NCI-H146 treated with DMSO at 0.1 percent for 48 hours (cell line): ENCODE measurements around the gene ZFPL1.

Experiments
- DNase-seq: peaks from one replicate; lab custom pipeline; 2025; ENCODE audit not compliant: unreplicated experiment; lab: John Stamatoyannopoulos, UW

The ZFPL1 gene

DNA sequence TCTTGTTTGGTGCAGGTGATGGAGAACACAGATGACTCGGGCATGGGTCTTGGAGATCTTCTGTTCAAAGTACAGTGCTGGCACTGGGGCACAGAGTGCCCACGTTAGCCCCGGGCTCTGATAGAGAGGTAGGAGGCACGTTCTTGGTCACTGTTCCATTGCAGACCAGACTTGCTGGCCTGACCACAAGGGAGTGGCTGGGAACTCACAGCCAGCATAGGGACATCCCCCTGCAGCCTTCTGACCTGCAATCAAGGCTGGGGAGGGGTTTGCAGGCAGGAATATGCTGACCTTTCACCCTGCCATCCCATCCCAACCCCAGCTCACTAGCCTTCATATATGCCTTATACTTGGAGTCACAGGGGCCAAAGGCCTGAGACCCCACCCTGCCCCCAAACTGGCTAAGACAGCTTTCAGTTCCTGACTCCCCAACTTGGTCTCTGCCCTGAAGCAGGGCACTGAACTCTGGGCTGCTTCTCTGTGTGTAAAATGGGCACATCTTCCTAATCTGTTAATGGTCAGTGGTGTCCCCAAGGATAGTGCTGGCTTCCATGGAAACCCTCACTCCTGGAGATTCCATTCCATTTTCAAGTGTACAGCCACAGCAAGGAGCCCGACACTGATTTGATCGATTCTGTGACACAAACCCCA is 42.7 kb downstream of the ZFPL1 start:
- DNase-seq, result no peak

DNA sequence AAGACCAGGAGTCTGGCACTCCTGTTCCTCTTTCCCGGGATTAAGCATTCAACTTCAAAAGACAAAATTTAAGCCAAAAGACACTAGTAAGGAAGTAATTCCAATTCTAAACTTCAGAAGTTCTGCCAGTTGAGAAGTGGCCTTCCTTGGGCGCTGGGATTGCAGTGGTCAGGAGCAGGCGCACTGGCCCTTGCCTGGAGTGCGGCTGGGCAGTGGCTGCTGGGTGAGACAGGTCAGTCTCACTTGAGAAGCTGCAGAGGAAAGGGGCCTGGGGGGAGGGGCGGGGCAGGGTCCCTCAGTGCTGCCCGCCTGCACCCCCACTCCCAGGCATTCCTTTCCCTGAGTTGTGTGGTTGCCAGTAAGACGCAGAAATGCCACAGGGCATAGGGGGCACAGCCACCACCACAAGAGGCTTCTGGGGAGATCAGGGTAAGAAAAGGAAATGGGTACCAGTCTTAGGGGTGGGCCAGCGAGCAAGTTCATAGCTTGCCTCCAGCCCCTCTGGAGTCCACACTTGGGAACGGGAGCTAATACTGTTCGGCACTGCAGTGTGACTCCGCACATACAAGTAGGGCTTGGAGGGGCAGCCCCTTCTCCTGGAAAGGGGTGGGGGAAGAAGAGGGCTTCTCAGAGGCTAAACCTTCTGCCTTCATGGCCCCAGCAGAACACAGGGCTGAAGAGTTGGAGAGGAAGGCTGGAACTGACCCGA is 43.6 kb downstream of the ZFPL1 start:
- no peak for DNase-seq

DNA sequence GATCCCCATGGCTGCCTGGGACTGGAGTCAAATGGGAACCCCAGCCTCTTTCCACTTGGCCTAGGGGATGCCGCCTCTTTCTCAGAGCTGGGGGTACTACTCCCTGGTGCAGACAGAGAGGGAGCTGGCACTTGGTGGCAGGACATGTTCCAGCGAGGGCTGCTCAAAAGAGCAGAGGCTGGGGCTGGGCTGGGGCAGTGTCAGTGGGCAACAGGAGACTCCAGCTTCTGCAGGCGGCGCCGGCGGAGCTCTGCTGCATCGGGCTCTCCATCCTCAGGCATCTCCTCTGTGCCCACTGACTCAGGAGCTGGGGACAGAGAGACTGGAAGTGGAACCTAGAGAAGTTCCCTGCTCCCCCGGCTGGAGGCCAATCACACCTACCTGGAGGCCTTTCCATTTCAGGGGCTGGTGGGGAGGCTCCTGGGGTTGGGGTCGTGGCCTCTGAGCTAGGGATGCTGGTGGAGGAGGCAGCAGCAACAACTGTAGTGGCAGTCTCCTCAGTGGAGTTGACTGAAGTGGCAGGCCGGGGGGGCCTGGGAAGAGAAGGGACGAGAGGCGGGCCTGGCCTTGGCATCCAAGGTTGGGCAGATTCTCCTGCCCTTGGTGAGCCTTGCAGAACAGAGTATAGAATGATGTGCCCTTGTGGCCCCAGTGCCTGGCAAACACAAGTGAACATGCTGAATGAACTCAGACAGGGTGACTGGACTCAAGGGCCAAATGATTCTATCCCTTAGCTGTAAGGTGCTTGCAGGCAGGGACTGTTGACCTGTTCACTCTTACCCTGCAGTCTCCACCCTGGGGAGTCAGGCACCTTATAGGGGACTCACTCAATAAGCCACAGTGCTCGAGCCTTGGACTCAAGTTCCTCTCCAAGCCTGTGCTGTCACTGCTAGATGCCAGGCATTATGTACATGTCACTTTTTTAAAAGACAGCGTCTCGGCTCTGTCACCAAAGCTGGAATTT is 44.4 kb downstream of the ZFPL1 start:
- DNase-seq, result no peak

DNA sequence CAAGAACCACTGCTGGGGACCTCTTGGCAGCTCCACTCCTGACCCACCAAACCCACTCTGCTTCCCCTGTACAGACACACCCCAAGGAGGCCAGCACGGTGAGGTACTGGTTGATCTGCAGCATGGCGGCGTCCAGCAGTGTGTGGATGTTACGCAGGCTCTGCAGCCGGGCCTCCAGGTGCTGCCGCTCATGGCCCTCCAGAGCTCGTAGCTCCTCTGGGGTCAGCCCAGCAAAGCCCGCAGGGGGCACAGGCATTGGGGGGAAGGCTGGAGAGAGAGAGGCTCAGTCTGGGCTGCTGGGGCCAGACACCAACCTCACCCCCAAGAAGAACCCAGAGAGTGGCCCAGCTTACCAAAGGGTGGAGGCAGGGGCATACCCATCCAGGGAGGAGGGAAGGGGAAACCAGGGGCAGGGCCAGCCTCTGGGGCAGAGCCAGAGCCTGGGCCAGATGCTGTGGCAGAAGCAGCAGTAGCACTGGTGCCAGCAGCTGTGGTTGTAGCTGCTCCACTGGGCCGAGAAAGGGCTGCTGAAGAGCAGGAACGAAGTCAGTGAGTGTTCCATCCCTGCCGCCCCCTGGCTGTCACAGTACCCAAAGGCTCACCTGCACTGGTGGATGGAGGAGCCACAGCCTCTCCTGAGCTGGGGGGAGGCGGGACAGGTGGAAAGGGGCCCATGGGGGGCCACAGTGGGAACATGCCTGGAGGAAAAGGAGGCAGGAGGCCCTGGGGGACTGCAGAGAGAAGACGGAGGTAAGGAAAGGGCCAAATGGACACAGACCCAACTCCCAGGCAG is 45.8 kb downstream of the ZFPL1 start:
- DNase-seq, result no peak

DNA sequence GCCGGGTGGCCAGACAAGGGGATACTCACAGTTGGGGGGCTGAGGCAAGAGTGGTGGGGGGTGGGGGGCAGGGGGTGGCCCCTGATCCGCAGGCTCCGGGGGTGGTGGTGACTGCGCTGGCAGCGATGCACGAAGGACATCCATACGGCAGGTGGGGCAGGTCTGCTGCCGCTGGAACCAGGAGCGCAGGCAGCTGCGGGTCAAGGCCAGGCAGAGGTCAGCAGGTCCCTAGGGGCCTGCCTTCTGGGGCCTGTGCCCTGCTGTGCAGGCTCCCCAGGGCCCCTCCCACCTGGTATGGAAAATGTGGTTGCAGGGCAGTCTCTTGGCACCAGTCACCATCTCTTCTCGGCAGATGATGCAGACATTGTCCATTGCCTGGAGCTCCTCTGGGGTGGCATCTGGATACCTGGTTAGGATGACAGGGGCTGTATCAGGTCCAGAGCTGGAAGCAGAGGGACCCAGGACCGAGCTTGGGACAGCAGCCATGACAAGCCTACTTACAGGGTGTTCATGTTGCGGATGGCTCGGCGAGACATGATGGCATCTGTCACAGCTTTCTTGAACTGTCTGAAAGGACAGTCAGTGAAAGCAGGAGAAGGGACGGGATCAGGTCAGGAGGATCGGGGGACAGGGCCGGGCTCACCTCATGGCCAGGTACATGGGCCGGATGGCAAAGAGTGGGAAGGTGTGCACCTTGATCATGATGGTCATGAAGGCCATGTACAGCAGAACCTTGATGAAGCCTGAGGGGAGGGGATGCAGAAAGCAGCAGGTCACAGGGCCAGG is 46.8 kb downstream of the ZFPL1 start:
- DNase-seq, result no peak

DNA sequence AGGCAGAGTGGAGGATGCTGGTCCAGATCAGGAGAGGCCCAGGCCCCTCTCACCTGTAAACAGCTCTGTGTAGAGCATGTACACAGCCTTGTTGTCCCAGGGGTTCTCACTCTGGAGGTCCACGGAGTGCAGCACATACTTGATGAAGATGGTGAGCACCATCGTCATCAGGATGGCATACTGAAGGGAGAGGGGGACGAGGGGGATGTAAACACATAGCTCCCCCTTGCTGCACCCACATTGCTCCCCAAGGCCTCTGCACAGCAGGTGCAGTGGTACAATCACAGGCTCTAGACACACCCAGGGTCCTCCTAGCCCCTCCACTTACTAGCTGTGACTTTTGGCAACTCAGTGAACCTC is 47.4 kb downstream of the ZFPL1 start:
- DNase-seq, result no peak

DNA sequence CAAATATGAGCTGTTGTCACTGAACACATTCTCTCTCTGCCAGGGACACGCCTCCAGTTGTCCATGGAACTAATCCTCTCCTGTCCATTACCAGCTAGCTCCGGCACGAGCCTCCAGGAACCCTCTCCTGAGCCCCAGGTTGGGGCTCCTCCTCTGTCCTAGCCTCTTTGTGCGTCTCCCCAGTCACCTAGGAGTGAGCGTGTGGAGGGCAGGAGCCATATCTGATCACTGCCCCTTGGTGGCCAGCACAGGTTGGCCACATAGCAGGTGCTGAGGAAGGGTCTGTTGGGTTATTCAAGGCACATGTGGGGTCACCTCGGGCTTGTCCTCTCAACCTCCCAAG is 47.8 kb downstream of the ZFPL1 start:
- no peak for DNase-seq

DNA sequence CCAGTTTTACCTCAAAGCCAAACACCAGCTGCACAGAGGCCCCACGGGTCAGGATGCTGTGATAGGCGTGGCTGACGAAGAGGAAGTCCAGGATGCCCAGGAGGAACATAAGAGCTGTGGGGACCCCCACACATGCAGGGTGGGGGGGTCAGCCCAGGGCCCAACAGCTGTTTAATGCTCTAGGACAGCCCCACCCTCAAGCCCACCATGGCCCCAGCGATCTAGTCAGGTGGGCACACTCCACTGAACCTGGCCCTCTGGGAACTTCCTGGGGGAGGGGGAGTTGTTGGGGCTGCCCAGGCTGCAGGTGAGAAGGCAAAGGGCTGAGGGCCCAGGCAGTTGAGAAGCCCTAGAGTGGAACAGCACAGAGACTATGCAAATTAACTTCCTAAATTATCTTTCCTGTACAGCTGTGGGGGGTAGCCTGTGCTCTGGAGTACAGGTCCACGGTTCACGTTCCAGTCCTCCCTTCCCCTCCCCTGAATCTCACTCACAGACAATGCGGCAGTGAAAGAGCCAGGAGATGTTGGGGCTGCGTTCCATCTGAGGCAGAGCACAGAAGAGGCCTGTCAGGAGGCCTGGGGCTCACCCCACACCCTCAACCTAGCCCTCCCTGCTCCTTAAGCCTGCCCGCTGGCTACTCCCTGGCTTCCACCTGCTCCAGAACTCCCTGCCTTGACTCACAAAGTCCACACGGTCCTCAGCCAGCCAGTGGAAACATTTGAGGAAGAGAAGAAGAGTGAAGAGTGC is 48.4 kb downstream of the ZFPL1 start:
- no peak for DNase-seq

DNA sequence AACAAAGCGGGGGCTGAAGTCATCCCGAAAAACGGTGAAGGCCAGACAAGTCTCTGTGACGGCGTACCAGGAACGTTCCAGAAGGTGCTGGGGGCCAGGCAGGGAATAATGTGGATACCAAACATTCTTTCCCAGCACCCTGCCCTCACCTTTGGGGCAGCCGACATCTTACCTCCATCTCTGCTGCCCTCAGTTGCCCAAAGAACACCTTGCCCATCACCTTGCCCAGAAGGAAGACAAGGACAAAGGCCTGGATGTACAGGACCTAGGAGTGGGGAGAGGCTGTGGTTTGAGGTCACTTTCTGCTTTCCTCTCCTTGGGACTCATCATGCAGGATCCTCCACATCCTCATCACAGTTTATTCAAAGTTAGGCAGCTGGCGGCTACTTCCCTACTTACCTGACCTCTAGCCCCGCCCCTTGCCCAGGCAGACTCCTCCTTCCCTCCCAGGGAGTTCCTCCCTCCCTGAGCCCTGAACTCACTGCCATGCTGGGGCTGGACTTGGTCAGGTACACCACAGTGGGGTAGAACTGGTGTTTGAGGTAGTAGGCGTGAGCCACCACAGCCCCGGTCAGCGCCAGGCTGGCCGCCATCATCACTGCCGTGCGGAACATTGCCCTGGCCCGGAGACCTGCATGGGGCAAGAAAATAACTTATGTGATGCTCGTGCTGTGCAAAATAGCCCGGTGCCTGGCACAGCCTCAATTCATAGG is 49.1 kb downstream of the ZFPL1 start:
- DNase-seq, result no peak

DNA sequence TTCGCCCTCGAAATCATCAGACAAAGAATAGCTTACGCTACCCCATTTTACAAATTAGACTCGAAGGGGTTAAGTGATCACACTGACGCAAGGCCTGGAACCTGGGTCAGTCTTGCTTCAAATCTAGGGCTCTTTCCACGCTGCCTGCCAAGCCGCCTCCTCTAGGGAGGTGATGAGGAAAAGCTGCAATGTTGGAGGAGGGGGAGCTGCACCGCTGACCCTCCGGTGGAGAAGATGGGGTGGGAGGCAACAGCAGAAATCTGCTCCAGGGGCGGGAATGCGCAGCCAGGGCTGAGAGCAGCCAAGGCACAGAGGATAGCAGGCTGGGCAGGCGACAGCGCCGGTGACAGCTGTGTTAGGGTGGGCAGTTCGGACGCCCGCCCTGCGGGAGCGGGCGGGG is 49.7 kb downstream of the ZFPL1 start:
- no peak for DNase-seq

DNA sequence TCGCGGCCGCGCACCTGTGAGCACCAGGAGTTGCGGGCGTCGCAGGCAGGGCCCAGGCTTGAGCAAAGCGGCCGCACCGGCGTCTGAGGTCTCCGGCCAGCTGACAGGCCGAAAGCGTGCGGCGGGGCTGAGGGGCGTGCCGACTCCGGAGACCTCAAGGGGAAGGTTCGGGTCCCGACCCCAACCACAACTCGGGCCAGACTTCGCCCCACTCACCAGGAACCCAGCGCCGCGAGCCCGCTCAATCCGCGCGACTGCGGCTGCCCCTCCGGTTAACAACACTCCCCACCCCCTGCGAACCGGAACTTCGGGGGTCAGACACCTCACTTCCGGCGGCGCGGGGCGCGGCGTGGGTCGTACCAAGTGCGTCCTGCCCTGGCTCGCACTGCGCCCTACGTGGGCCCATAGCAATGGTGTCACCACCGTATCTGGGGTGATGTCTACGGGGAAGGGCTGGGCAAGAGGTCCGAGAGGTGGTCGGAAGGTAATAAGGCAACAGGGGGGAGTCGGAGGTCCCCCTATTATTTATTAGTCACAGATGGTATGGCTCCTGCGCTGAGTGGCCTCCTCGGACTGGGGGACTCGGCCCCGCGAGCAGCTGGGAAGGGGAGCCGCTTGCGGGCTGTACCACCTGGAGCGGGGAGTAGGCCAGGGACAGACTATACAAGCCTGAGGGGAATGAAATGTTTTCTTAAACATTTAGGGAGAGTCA is 50.4 kb downstream of the ZFPL1 start, which contains the start of gene SYVN1:
TSS of gene SYVN1 (minus strand) at position 280 of the 712 bp plus-strand sequence. CDS start 918 bp downstream, outside the sequence.
- DNase-seq, result peak; percentile 91

DNA sequence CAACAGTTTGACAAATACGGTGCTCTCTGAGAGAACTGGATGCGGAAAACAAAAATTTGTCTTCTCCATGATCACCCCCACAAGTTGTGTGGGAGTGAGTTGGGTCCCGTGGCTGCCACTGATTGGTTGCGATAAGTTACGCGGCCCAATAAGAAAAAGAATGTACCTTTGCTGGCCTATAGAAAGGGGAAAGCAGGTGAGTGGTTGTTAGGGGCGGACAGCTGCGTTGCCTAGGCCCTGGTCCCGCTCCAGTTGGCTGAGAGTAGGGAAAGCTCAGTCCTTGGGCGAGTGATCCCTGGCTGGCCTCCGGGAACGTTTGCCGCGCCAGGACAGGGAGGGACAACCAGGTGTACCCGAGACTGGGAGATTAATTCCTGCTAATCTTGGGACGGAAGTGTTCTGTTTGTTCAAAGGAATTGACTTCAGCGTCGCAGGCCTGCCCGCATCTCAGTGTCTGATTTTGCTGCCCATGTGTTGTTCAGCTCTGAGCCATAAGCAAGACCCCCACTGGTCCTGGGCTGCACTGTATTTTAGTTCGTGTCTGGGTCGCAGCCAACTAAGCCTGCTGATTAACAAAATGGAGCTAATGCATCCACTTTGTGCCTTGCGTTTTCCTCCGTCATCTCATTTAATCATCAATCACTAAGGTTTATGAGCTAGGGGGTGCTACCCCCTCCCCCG is 51.1 kb downstream of the ZFPL1 start:
- DNase-seq, result peak; percentile 98

DNA sequence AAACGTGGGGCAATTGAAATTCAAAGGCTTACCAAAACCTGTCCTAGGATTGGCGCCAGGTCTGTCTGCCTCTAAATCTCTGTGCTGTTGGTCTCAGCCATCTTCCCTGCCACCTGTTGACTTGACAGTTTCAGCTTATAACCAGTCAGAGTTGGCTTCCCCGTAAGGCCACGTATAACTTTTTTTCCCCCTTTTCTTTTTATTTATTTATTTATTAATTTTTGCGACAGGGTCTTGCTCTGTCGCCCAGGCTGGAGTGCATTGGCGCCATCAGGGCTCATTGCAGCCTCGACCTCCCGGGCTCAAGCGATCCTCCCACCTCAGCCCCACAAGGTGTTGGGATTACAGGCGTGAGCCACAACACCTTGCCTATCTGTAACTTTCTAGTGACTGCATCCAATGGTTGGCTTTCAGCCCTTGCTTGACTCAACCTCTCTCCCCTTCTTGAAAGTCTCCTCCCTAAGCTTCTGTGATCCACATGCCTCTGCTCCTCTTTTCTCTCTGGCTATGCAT is 51.7 kb downstream of the ZFPL1 start:
- DNase-seq, result peak; percentile 17

DNA sequence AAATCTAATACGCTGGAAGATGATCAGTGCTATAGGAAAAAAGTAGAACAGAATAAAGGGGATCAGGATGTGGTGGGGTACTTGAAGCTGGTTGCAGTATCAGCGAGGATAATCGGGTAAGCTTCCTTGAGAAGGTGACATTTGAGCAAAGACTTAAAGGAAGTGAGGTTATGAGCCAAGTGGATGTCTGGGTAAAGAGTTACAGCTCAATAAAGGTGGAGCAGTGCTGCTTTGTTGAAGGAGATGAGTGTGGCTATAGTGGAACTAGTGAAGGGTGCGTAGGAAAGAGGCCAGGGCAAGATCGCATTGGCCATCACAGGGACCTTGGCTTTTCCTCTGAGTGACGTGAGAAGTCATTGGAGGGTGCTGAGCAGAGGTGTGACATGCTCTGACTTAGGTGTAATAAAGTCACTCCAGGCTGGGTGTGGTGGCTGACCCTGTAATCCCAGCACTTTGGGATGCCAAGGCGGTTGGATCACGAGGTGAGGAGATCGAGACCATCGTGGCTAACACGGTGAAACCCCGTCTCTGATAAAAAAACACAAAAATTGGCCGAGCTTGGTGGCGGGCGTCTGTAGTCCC is 52.6 kb downstream of the ZFPL1 start:
- no peak for DNase-seq
